Measurements from ENCODE around the gene SDS. TPM values are rescaled to one million over a fixed set of nuclear protein-coding genes. Genes with fewer than 3 reads are reported as not detected.

SDS gene
- total and polyA plus RNA-seq, 4 donors, result 0.65 to 433 (median 77.9) TPM

- TF ChIP-seq CTCF (IDR thresholded peaks at IDR 0.05; ENCODE audit: low read depth, low read length, missing input control), result no peak
- no peak for TF ChIP-seq JUND (IDR thresholded peaks at IDR 0.05)
Observed at GRCh38 chr12:113438523-113439300, 35.0 kb upstream of the SDS start (continued).

GRCh38 chr12:113437729-113438100 is 34.0 kb upstream of the SDS start:
- WGBS, result 83% methylated on average over 9 of the region's 9 CpGs

More at GRCh38 chr12:113437729-113438100, 34.0 kb upstream of the SDS start:
- H3K36me3 ChIP-seq (ENCODE audit: control insufficient read depth in 4 of 4, insufficient read depth in 3 of 4, low read depth in 1 of 4, low read length in 3 of 4), result peaks cover 0 to 8% (median 1%) of the 10 kb centered on the region in 4 donors
- no peak for TF ChIP-seq ZBTB33 (IDR thresholded peaks at IDR 0.05)
- no peak for TF ChIP-seq NR2F2 (IDR thresholded peaks at IDR 0.05)
- no peak for TF ChIP-seq SP1 (IDR thresholded peaks at IDR 0.05)
- no peak for TF ChIP-seq JUND (IDR thresholded peaks at IDR 0.05)
- no peak for TF ChIP-seq EGR1 (IDR thresholded peaks at IDR 0.05; ENCODE audit: low read depth in 2 of 2)
- no peak for TF ChIP-seq GABPA (IDR thresholded peaks at IDR 0.05 in 1 of 2, conservative IDR thresholded peaks at IDR 0.05 in 1 of 2)
- no peak for TF ChIP-seq CTCF (IDR thresholded peaks at IDR 0.05; ENCODE audit: low read depth, low read length, missing input control)
- TF ChIP-seq RAD21 (IDR thresholded peaks at IDR 0.05), result no peak
- TF ChIP-seq RXRA (IDR thresholded peaks at IDR 0.05), result no peak
- no peak for TF ChIP-seq YY1 (IDR thresholded peaks at IDR 0.05)
- no peak for TF ChIP-seq TAF1 (conservative IDR thresholded peaks at IDR 0.05)
- no peak for TF ChIP-seq ATF3 (IDR thresholded peaks at IDR 0.05)
- TF ChIP-seq HNF4G (IDR thresholded peaks at IDR 0.05), result no peak
- TF ChIP-seq MAX (IDR thresholded peaks at IDR 0.05), result no peak
- no peak for TF ChIP-seq HNF4A (conservative IDR thresholded peaks at IDR 0.05)
- TF ChIP-seq FOXA2 (IDR thresholded peaks at IDR 0.05), result no peak
- TF ChIP-seq FOXA1 (IDR thresholded peaks at IDR 0.05), result no peak
- TF ChIP-seq REST (IDR thresholded peaks at IDR 0.05), result no peak
- H3K9ac ChIP-seq (ENCODE audit: low read depth in 1 of 2, low read length in 2 of 2), result no peak overlapping the region
- no peak overlapping the region for H3K27ac ChIP-seq (ENCODE audit: low read depth in 1 of 2, low read length in 2 of 2)
- no peaks in the 10 kb centered on the region for H3K9me3 ChIP-seq (ENCODE audit: control insufficient read depth in 4 of 4, low read length in 3 of 4)
- H3K4me1 ChIP-seq (ENCODE audit: control insufficient read depth in 4 of 4, insufficient read depth in 4 of 4, low read length in 3 of 4), result no peaks in the 10 kb centered on the region
- no peak overlapping the region for H3K4me3 ChIP-seq (ENCODE audit: low read depth in 1 of 3, low read length in 3 of 3)
- H3K27me3 ChIP-seq (ENCODE audit: control insufficient read depth in 4 of 4, insufficient read depth in 4 of 4, low read length in 3 of 4), result no peaks in the 10 kb centered on the region
- no peak for DNase-seq (ENCODE audit: low spot score)
